GM13977 (cell line): ENCODE measurements around the gene TMEM150C.

Experiments used
- DNase-seq: peaks from one replicate; pipeline ENCODE4 v3.0.0; 2012; ENCODE audit warnings: low spot score
- CTCF ChIP-seq: IDR thresholded peaks from 2 replicates; pipeline ENCODE4 v1.5.1; 2012; ENCODE audit warnings: mild to moderate bottlenecking, control low read depth; ENCODE audit not compliant: insufficient read depth; ENCODE audit errors: extremely low read depth, missing control alignments
- in situ Hi-C: fragments of 300-500 bp; cut with MboI; formaldehyde crosslinking; loops from one replicate; pipeline ENCODE4 v1.12.0; 2022; ENCODE audit warnings: low sequenced_read_pairs, low pct_unique_long_range_greater_than_20kb, mixed read lengths, inconsistent platforms; ENCODE audit not compliant: unreplicated experiment

TMEM150C gene

GRCh38 chr4:82587826-82588540 lies 26.2 kb upstream of the TMEM150C start:
- in situ Hi-C loops: no loop called here
- no peak for TF ChIP-seq CTCF
- no peak for DNase-seq

- DNase-seq: no peak
These were observed 24.1 kb upstream of the TMEM150C start for GRCh38 chr4:82585690-82586435.

GRCh38 chr4:82584931-82585330 lies 23.1 kb upstream of the TMEM150C start:
- DNase-seq: no peak
- TF ChIP-seq CTCF: no peak
- in situ Hi-C loops: no loop called here

More at GRCh38 chr4:82585690-82586435, 24.1 kb upstream of the TMEM150C start:
- in situ Hi-C loops: no loop called here
- TF ChIP-seq CTCF: no peak

- TF ChIP-seq CTCF: no peak
- DNase-seq: no peak
- in situ Hi-C loops: no loop called here
These were observed 22.3 kb upstream of the TMEM150C start for GRCh38 chr4:82583897-82584587.

- no peak for DNase-seq
- TF ChIP-seq CTCF: no peak
- in situ Hi-C loops: no loop called here
These were observed 18.1 kb upstream of the TMEM150C start for GRCh38 chr4:82579932-82580331.

GRCh38 chr4:82578935-82579334 lies 17.1 kb upstream of the TMEM150C start:
- in situ Hi-C loops: no loop called here
- no peak for DNase-seq
- TF ChIP-seq CTCF: no peak
